Vagina (tissue), 2 donors: ENCODE results near the gene CCR6. TPM values are rescaled to one million over a fixed set of nuclear protein-coding genes. Genes with fewer than 3 reads are reported as not detected.
"Not testable (repeated sequence)": the region's sequence is repeated elsewhere in the genome, so short reads cannot be mapped to it uniquely, and the experiment has no call there.

Experiments used
- DNase-seq, 2 donors: peaks; one replicate each; pipeline ENCODE4 v3.0.0-alpha.2; 2017; ENCODE audit errors: extremely low spot score in 2 of 2
- H3K27ac ChIP-seq: fragments of 200-600 bp; sonication (generic); one replicate; pipeline ENCODE4 v1.5.1; 2019
- H3K27me3 ChIP-seq: fragments of 200-600 bp; sonication (generic); one replicate; pipeline ENCODE4 v1.5.1; 2019
- H3K36me3 ChIP-seq, 2 donors: fragments of 200-600 bp; sonication (generic); one replicate each; pipeline ENCODE4 v1.5.1; 2017 to 2019
- H3K4me1 ChIP-seq: fragments of 200-600 bp; sonication (generic); one replicate; pipeline ENCODE4 v1.5.1; 2019
- H3K4me3 ChIP-seq, 2 donors: fragments of 200-600 bp; sonication (generic); 1 replicate in 1 of 2; 2 replicates in 1 of 2; pipeline ENCODE4 v1.5.1; 2016 to 2019
- H3K9me3 ChIP-seq: fragments of 200-600 bp; sonication (generic); one replicate; pipeline ENCODE4 v1.5.1; 2019
- CTCF ChIP-seq, 3 experiments: fragments of 450-650 bp in 2 of 3; fragments of 200-600 bp in 1 of 3; sonication (generic) in 1 of 3; IDR thresholded peaks; one replicate each; pipeline ENCODE4 v1.5.1; 2017 to 2019; ENCODE audit warnings: antibody characterized with exemption in 3 of 3, mild to moderate bottlenecking in 2 of 3, moderate library complexity in 2 of 3
- POLR2A ChIP-seq, 2 donors: fragments of 450-650 bp; IDR thresholded peaks; one replicate each; pipeline ENCODE4 v1.6.1; 2017; ENCODE audit warnings: antibody characterized with exemption in 2 of 2, mild to moderate bottlenecking in 2 of 2, moderate library complexity in 2 of 2
- POLR2AphosphoS5 ChIP-seq, 2 donors: sonication (generic); formaldehyde crosslinking; IDR thresholded peaks; one replicate each; pipeline ENCODE4 v1.9.0; 2017; ENCODE audit warnings: antibody characterized with exemption in 2 of 2, mild to moderate bottlenecking in 2 of 2, low read depth in 1 of 2; ENCODE audit not compliant: insufficient read depth in 1 of 2
- intact Hi-C: fragments of 100-400 bp; cut with DNase I; formaldehyde crosslinking; loops from one replicate; pipeline ENCODE4 v1.15.1; 2023
- total RNA-seq: library from RNA; depleted of rRNA; stranded (reverse); fragments of >200 nt; gene quantifications from one replicate; pipeline ENCODE4 v1.2.3, GENCODE V29; 2016

Gene CCR6
- total RNA-seq, 1 donor from 2014 or later, result 1.2 TPM

- Histone ChIP-seq H3K4me1 (no peaks in the 10 kb centered on the region), H3K36me3 (no peaks in the 10 kb centered on the region), H3K4me3 (no peak overlapping the region), H3K9me3 (no peaks in the 10 kb centered on the region), H3K27ac (no peak overlapping the region), H3K27me3 (no peaks in the 10 kb centered on the region)
- peak in 1 of 2 donors; percentile 70 for DNase-seq
- TF ChIP-seq CTCF (IDR thresholded peaks at IDR 0.05) (no peak), POLR2A (IDR thresholded peaks at IDR 0.05) (no peak), POLR2AphosphoS5 (IDR thresholded peaks at IDR 0.05; ENCODE audit: insufficient read depth in 1 of 2, low read depth in 1 of 2) (no peak)
- intact Hi-C loops, result no loop called here
These were observed 39.7 kb downstream of the CCR6 start for GRCh38 chr6:167162591-167162990.

DNA sequence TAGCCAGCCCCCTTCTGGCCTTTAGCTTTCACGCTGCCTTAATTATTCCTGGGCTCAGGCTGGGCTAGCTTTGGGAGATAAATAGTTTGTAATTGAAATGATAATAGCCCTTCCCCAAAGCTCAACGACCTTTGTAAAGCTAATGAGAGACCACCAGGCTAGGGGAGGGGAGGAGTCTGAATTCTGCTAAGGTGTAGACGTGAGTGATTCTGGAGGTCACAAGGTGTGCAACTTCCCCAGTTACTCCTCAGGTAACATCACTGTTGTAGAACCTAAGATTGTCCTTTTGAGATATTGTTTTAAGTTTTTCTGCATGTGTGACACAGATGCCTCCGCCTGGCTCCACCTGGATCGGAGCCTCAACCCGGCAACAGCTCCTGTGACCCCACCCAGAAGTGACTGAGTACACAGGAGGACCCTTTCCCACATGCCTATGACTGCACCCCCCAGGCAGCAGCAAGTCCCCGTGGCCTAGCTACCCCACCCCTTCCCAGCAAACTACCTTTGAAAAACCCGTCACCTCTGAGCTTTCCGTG lies 40.6 kb downstream of the CCR6 start:
- intact Hi-C loops, result no loop called here
- H3K36me3 ChIP-seq, result no peaks in the 10 kb centered on the region
- H3K9me3 ChIP-seq, result no peaks in the 10 kb centered on the region
- H3K27ac ChIP-seq, result no peak overlapping the region
- no peak for TF ChIP-seq POLR2AphosphoS5 (IDR thresholded peaks at IDR 0.05; ENCODE audit: insufficient read depth in 1 of 2, low read depth in 1 of 2)
- no peak for TF ChIP-seq POLR2A (IDR thresholded peaks at IDR 0.05)
- TF ChIP-seq CTCF (IDR thresholded peaks at IDR 0.05), result no peak
- no peak for DNase-seq
- H3K4me1 ChIP-seq, result no peaks in the 10 kb centered on the region
- no peaks in the 10 kb centered on the region for H3K27me3 ChIP-seq
- no peak overlapping the region for H3K4me3 ChIP-seq

DNA sequence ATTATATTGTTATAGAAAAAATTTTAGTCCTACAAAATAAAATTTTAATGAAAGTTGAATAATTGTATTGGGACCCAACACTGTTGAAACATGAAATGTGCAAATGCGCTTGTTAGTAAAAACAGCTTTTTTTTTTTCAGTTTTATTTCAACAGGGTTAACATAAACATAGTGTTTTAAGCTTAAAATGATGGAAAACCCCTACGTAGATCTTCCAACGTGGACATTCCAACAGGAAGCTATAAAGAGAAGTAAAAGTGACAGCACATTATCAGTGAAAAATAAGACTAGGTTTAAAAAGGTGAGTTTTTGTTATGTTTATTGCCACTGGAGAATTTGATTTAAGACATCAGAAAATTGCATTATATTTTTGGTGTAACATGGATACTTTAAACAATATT lies 41.4 kb downstream of the CCR6 start:
- Histone ChIP-seq H3K27me3 (no peaks in the 10 kb centered on the region), H3K27ac (no peak overlapping the region), H3K9me3 (no peaks in the 10 kb centered on the region), H3K36me3 (no peaks in the 10 kb centered on the region), H3K4me1 (no peaks in the 10 kb centered on the region), H3K4me3 (no peak overlapping the region)
- intact Hi-C loops, result no loop called here
- DNase-seq, result no peak
- no peak for TF ChIP-seq CTCF (IDR thresholded peaks at IDR 0.05)
- TF ChIP-seq POLR2A (IDR thresholded peaks at IDR 0.05), result no peak
- TF ChIP-seq POLR2AphosphoS5 (IDR thresholded peaks at IDR 0.05; ENCODE audit: insufficient read depth in 1 of 2, low read depth in 1 of 2), result no peak

DNA sequence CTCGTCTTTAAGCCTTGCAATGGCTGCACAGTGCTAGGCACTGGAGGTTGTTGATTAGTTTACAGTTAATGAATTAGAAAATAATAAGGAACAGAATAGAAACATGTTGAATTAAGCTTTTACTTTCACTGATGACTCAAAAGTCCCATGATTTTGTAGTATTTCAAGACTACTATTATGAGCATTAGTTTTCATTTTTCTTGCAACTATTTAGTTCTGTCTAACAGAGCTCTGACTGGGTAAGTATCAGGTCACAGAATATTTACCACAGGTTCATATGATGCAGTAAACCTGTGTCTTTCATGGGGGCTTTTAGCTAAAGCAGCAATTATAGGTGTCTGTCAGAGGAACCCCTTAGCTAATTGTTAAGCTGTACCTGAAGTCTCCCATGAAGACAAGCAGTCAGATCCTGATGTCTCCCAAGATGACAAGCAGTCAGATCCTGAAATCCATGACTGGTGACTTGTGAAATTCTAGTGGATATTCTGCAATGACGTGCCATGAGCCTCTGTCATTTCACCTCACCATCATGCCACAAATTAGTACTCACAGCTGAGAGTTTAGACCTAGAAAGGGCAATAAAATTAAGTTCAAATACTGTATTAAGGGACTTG lies 43.1 kb downstream of the CCR6 start:
- Histone ChIP-seq H3K4me3 (no peak overlapping the region), H3K27me3 (no peaks in the 10 kb centered on the region), H3K9me3 (no peaks in the 10 kb centered on the region), H3K36me3 (no peaks in the 10 kb centered on the region), H3K27ac (no peak overlapping the region), H3K4me1 (no peaks in the 10 kb centered on the region)
- intact Hi-C loops, result no loop called here
- no peak for DNase-seq
- TF ChIP-seq POLR2AphosphoS5 (IDR thresholded peaks at IDR 0.05; ENCODE audit: insufficient read depth in 1 of 2, low read depth in 1 of 2) (no peak), POLR2A (IDR thresholded peaks at IDR 0.05) (no peak)

DNA sequence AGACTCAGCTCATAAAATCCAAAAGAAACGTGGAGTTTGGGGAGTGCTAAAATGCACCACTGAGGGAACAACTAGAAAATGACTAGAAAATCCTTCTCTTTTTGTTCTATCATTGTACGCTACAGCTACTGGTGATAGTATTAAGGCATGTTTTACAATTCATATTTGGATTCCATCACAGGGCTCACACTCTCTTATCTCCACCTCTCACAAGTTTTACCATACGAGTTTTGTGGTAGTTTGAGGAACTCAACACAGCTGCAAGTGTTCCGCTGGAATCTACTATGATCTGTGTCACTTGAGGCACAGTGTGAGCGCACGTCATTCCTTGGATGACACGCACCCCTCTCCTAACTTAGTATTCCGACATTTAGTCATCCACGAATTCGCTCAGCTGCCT lies 44.8 kb downstream of the CCR6 start:
- H3K9me3 ChIP-seq, H3K4me1 ChIP-seq, intact Hi-C loops, H3K27me3 ChIP-seq, H3K36me3 ChIP-seq, H3K4me3 ChIP-seq, DNase-seq, H3K27ac ChIP-seq: not testable (repeated sequence)

DNA sequence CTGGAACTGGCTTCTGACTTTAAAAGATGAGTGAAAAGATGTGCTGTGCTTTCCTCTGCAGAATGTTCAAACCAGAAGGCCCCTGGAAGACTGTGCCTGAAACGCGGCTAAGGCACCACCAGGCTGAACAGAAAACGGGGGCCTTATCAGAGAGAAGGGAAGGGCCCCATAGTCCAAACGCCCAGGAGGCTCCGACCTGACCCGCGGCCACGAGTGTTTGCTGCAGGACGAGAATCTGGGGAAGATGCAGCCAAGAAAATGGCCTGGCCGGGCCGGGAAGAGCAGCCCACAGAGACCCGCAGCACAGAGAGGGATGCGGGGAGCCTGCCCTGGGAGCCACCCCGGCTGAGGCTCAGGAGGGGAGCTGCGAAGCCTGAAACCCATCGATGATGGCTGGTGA lies 45.4 kb downstream of the CCR6 start:
- DNase-seq, H3K27ac ChIP-seq, H3K4me1 ChIP-seq, H3K27me3 ChIP-seq, H3K4me3 ChIP-seq, intact Hi-C loops, H3K9me3 ChIP-seq, H3K36me3 ChIP-seq: not testable (repeated sequence)

GRCh38 chr6:167169867-167170266 lies 47.0 kb downstream of the CCR6 start:
- H3K4me3 ChIP-seq, intact Hi-C loops, H3K9me3 ChIP-seq, H3K27me3 ChIP-seq, DNase-seq, H3K36me3 ChIP-seq, H3K4me1 ChIP-seq, H3K27ac ChIP-seq: not testable (repeated sequence)

GRCh38 chr6:167171300-167171699 lies 48.4 kb downstream of the CCR6 start:
- intact Hi-C loops, H3K9me3 ChIP-seq, H3K4me1 ChIP-seq, H3K36me3 ChIP-seq, H3K27ac ChIP-seq, H3K4me3 ChIP-seq, H3K27me3 ChIP-seq: not testable (repeated sequence)
- peak in 1 of 2 donors; percentile 31 for DNase-seq

DNA sequence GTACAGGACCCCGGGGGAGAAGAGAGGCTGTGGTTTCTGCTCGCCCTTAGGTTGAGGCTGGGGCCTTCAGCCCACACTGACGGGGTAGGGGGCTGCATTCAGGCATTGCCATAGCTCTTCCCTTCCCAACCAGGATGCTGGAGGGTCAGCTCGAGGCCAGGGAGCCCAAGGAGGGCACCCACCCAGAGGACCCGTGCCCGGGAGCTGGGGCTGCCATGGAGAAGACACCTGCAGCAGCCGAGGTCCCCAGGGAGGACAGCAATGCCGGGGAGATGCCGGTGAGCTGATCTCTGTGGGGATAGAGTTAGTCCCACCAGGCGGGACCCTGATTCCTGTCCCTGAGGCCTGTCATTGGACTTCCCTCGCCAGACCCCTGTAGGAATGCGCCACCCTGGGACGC lies 49.1 kb downstream of the CCR6 start:
- H3K27me3 ChIP-seq, intact Hi-C loops: not testable (repeated sequence)

DNA sequence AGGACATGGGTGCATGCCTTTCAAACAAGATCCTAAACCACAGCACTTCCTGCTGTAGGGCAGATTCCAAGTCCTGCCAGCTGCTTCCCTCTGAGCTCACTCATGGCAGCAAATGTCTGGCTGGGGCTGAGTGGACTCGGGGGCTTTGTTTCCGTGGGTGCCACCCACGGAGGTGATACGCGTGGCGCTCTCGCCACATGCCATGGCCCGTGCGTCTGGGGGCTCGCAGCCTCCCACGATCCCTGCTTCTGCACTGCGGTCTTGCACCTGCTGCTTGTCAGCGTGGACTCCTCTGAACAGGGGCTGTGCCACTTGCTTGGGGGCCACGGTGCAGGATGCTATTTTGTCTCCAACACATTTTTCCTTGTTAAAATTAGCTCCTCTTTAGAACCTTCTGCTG lies 54.4 kb downstream of the CCR6 start:
- H3K9me3 ChIP-seq, H3K4me3 ChIP-seq, intact Hi-C loops, H3K27ac ChIP-seq, H3K4me1 ChIP-seq, DNase-seq, H3K27me3 ChIP-seq, H3K36me3 ChIP-seq: not testable (repeated sequence)

More for the DNA sequence above, 49.1 kb downstream of the CCR6 start:
- H3K9me3 ChIP-seq, H3K36me3 ChIP-seq, H3K4me3 ChIP-seq, H3K4me1 ChIP-seq, H3K27ac ChIP-seq: not testable (repeated sequence)
- DNase-seq, result peak in 1 of 2 donors; percentile 49
